H9 (cell line): ENCODE results near the gene C1QTNF6. TPM values are rescaled to one million over a fixed set of nuclear protein-coding genes. Genes with fewer than 3 reads are reported as not detected.

Experiments
- DNase-seq: peaks from one replicate; pipeline ENCODE4 v3.0.0-alpha.2; 2017
- H2AFZ ChIP-seq: one replicate; pipeline ENCODE4 v1.6.1; 2013; ENCODE audit warnings: mild to moderate bottlenecking, low read length, control low read depth, moderate library complexity
- H2AK5ac ChIP-seq: 2 replicates; pipeline ENCODE4 v1.6.1; 2013; ENCODE audit warnings: low read length, control low read depth, mixed read lengths; ENCODE audit not compliant: insufficient read length
- H2BK120ac ChIP-seq: one replicate; pipeline ENCODE4 v1.6.1; 2013; ENCODE audit warnings: low read depth, mild to moderate bottlenecking, low read length, control low read depth, inconsistent platforms; ENCODE audit not compliant: poor library complexity, severe bottlenecking
- H2BK12ac ChIP-seq: 2 replicates; pipeline ENCODE4 v1.6.1; 2013; ENCODE audit warnings: low read length, control low read depth, mixed read lengths, low read depth; ENCODE audit not compliant: insufficient read length
- H2BK15ac ChIP-seq: 2 replicates; pipeline ENCODE4 v1.6.1; 2013; ENCODE audit warnings: low read depth, low read length, control low read depth
- H2BK20ac ChIP-seq: one replicate; pipeline ENCODE4 v1.6.1; 2013; ENCODE audit warnings: low read depth, mild to moderate bottlenecking, low read length, control low read depth, inconsistent platforms; ENCODE audit not compliant: poor library complexity, severe bottlenecking
- H2BK5ac ChIP-seq: 2 replicates; pipeline ENCODE4 v1.6.1; 2013; ENCODE audit warnings: low read length, control low read depth, mixed read lengths; ENCODE audit not compliant: insufficient read length
- H3K14ac ChIP-seq: 2 replicates; pipeline ENCODE4 v1.6.1; 2013; ENCODE audit warnings: low read length, control low read depth; ENCODE audit not compliant: insufficient read depth
- H3K18ac ChIP-seq: 2 replicates; pipeline ENCODE4 v1.6.1; 2013; ENCODE audit warnings: low read depth, mild to moderate bottlenecking, mixed read lengths, low read length, control low read depth; ENCODE audit not compliant: insufficient read length
- H3K23ac ChIP-seq: 2 replicates; pipeline ENCODE4 v1.6.1; 2013; ENCODE audit warnings: low read length, control low read depth, mixed read lengths, low read depth; ENCODE audit not compliant: insufficient read length
- H3K23me2 ChIP-seq: 2 replicates; pipeline ENCODE4 v1.6.1; 2013; ENCODE audit warnings: low read depth, mild to moderate bottlenecking, mixed read lengths, low read length, control low read depth; ENCODE audit not compliant: insufficient read length, poor library complexity, severe bottlenecking
- H3K27ac ChIP-seq: 2 replicates; pipeline ENCODE4 v1.5.1; 2013; ENCODE audit warnings: low read length, control low read depth, mixed read lengths, low read depth; ENCODE audit not compliant: insufficient read length
- H3K27me3 ChIP-seq: 2 replicates; pipeline ENCODE4 v1.6.1; 2013; ENCODE audit warnings: low read length, control low read depth, inconsistent platforms; ENCODE audit not compliant: insufficient read depth
- H3K4ac ChIP-seq: 2 replicates; pipeline ENCODE4 v1.6.1; 2013; ENCODE audit warnings: low read depth, mild to moderate bottlenecking, control low read depth, inconsistent platforms, low read length, moderate library complexity
- H3K4me1 ChIP-seq: 2 replicates; pipeline ENCODE4 v1.6.1; 2013; ENCODE audit warnings: low read length, control low read depth, inconsistent platforms; ENCODE audit not compliant: insufficient read depth
- H3K4me2 ChIP-seq: 2 replicates; pipeline ENCODE4 v1.6.1; 2013; ENCODE audit warnings: low read length, control low read depth, mixed read lengths; ENCODE audit not compliant: insufficient read length, insufficient read depth
- H3K56ac ChIP-seq: 2 replicates; pipeline ENCODE4 v1.6.1; 2013; ENCODE audit warnings: low read depth, mild to moderate bottlenecking, mixed read lengths, low read length, control low read depth; ENCODE audit not compliant: insufficient read length
- H3K79me1 ChIP-seq: 2 replicates; pipeline ENCODE4 v1.6.1; 2013; ENCODE audit warnings: low read depth, mild to moderate bottlenecking, moderate library complexity, low read length, control low read depth, inconsistent platforms; ENCODE audit not compliant: insufficient read depth, poor library complexity, severe bottlenecking
- H3K79me2 ChIP-seq: 2 replicates; pipeline ENCODE4 v1.6.1; 2013; ENCODE audit warnings: low read length, control low read depth, inconsistent platforms; ENCODE audit not compliant: insufficient read depth
- H3K9ac ChIP-seq: 2 replicates; pipeline ENCODE4 v1.6.1; 2013; ENCODE audit warnings: low read length, control low read depth, mixed read lengths; ENCODE audit not compliant: insufficient read length; ENCODE audit errors: extremely low read depth
- H3K9me3 ChIP-seq: one replicate; pipeline ENCODE4 v1.6.1; 2013; ENCODE audit warnings: low read depth, low read length, inconsistent platforms; ENCODE audit not compliant: control insufficient read depth
- H3T11ph ChIP-seq: one replicate; pipeline ENCODE4 v1.6.1; 2013; ENCODE audit warnings: mild to moderate bottlenecking, low read length, control low read depth, inconsistent platforms
- H4K20me1 ChIP-seq: one replicate; pipeline ENCODE4 v1.6.1; 2013; ENCODE audit not compliant: control insufficient read depth, insufficient read length, insufficient read depth
- H4K5ac ChIP-seq: 2 replicates; pipeline ENCODE4 v1.6.1; 2013; ENCODE audit warnings: low read depth, mild to moderate bottlenecking, mixed read lengths, low read length, control low read depth; ENCODE audit not compliant: insufficient read length
- H4K8ac ChIP-seq: replicated peaks from 2 replicates; pipeline ENCODE4 v1.6.1; 2013; ENCODE audit warnings: low read length, control low read depth, mixed read lengths, low read depth; ENCODE audit not compliant: insufficient read length
- H4K91ac ChIP-seq: 2 replicates; pipeline ENCODE4 v1.6.1; 2013; ENCODE audit warnings: low read depth, mild to moderate bottlenecking, moderate library complexity, mixed read lengths, low read length, control low read depth; ENCODE audit not compliant: insufficient read length
- H3K27ac Mint-ChIP-seq, 3 experiments: 2 replicates in 2 of 3; 3 replicates in 1 of 3; pipeline ENCODE4 v1.8.0; 2020 to 2021; ENCODE audit warnings: mixed read lengths in 3 of 3, mild to moderate bottlenecking in 1 of 3, moderate library complexity in 1 of 3
- H3K27me3 Mint-ChIP-seq: 2 replicates; pipeline ENCODE4 v1.8.0; 2021; ENCODE audit warnings: low read depth, mild to moderate bottlenecking, moderate library complexity, mixed read lengths
- H3K36me3 Mint-ChIP-seq, 3 experiments: 2 replicates in 2 of 3; 3 replicates in 1 of 3; pipeline ENCODE4 v1.8.0; 2020 to 2021; ENCODE audit warnings: low read depth in 3 of 3, mixed read lengths in 3 of 3; ENCODE audit not compliant: insufficient read depth in 1 of 3
- H3K4me1 Mint-ChIP-seq, 2 experiments: 2 replicates each; pipeline ENCODE4 v1.8.0; 2020; ENCODE audit warnings: mixed read lengths in 2 of 2
- H3K4me3 Mint-ChIP-seq, 2 experiments: 2 replicates in 1 of 2; 3 replicates in 1 of 2; pipeline ENCODE4 v1.8.0; 2020 to 2021; ENCODE audit warnings: mild to moderate bottlenecking in 2 of 2, mixed read lengths in 2 of 2, moderate library complexity in 1 of 2
- H3K9me3 Mint-ChIP-seq, 2 experiments: 2 replicates in 1 of 2; 3 replicates in 1 of 2; pipeline ENCODE4 v1.8.0; 2020; ENCODE audit warnings: mild to moderate bottlenecking in 2 of 2, mixed read lengths in 2 of 2, moderate library complexity in 1 of 2
- CTCF ChIP-seq: fragments of 200-600 bp; sonication (generic); conservative IDR thresholded peaks from 3 replicates; pipeline ENCODE4 v1.8.0; 2021; ENCODE audit warnings: antibody characterized with exemption, mild to moderate bottlenecking
- WGBS: extraction: QIAGEN DNeasy Blood & Tissue Kit; methylation state at CpG from one replicate; pipeline ENCODE4 v1.1.7; 2013; ENCODE audit warnings: missing lambda C conversion rate, low lambda C conversion rate, mixed read lengths; ENCODE audit not compliant: insufficient read length; ENCODE audit errors: extremely low coverage; 5-methylcytosine and 5-hydroxymethylcytosine counted together
- total RNA-seq: library from RNA; stranded (reverse); gene quantifications from 2 replicates; pipeline ENCODE4 v1.2.1, GENCODE V29; 2021

The C1QTNF6 gene
- total RNA-seq, 1 experiment from 2014 or later = 5.0 TPM

- H3K9me3 Mint-ChIP-seq = no peaks in the 10 kb centered on the region; a peak in 1 of 5 replicates
- H3K27me3 ChIP-seq = no peaks in the 10 kb centered on the region
- H3K27me3 Mint-ChIP-seq = peaks cover 8% of the 10 kb centered on the region
- no peaks in the 10 kb centered on the region for H3K36me3 Mint-ChIP-seq
- peak overlapping the region; percentile 52 for H3K18ac ChIP-seq
- H3K4ac ChIP-seq = no peak overlapping the region
- no peak overlapping the region for H3K9ac ChIP-seq
- H3K4me2 ChIP-seq = no peak overlapping the region
- no peak overlapping the region for H3K4me3 Mint-ChIP-seq
- DNase-seq = no peak
- peak overlapping the region in 1 of 3 experiments; percentile 44; a peak in 2 of 7 replicates for H3K27ac Mint-ChIP-seq
- no peak overlapping the region; the same call in 1 of the 2 replicates for H3K14ac ChIP-seq
- H4K5ac ChIP-seq = no peak overlapping the region
- H2BK120ac ChIP-seq = no peak overlapping the region
- peaks cover 7 to 14% of the 10 kb centered on the region in 2 experiments for H3K4me1 Mint-ChIP-seq
- H3K79me1 ChIP-seq = no peaks in the 10 kb centered on the region
- H4K8ac ChIP-seq = no peak overlapping the region
- H3K27ac ChIP-seq = no peak overlapping the region
- no peak overlapping the region for H4K91ac ChIP-seq
- no peaks in the 10 kb centered on the region for H3K4me1 ChIP-seq
- H3K23ac ChIP-seq = no peak overlapping the region
- no peak overlapping the region for H2BK5ac ChIP-seq
- no peak overlapping the region for H3K56ac ChIP-seq
- no peak overlapping the region for H2AFZ ChIP-seq
- no peaks in the 10 kb centered on the region for H3K9me3 ChIP-seq
- no CpG with 5 or more reads among the region's 21 CpGs for WGBS
- H4K20me1 ChIP-seq = no peaks in the 10 kb centered on the region
- H2BK12ac ChIP-seq = no peak overlapping the region
- no peaks in the 10 kb centered on the region for H3K23me2 ChIP-seq
- no peaks in the 10 kb centered on the region for H3K79me2 ChIP-seq
- no peak overlapping the region for H3T11ph ChIP-seq
- TF ChIP-seq CTCF = no peak
- no peak overlapping the region for H2BK20ac ChIP-seq
- no peak overlapping the region for H2AK5ac ChIP-seq
- H2BK15ac ChIP-seq = no peak overlapping the region
Observed at GRCh38 chr22:37231406-37232139, 43.5 kb upstream of the C1QTNF6 start.
